Epithelial cell of prostate (primary cell): ENCODE measurements around the gene EHBP1.

Experiments
- DNase-seq: peaks from one replicate; pipeline ENCODE4 v3.0.0-alpha.2; 2011; ENCODE audit warnings: low read depth, low spot score
- H3K27ac ChIP-seq: fragments of 450-650 bp; 2 replicates; pipeline ENCODE4 v1.5.1; 2017; ENCODE audit warnings: mild to moderate bottlenecking

EHBP1 gene

DNA sequence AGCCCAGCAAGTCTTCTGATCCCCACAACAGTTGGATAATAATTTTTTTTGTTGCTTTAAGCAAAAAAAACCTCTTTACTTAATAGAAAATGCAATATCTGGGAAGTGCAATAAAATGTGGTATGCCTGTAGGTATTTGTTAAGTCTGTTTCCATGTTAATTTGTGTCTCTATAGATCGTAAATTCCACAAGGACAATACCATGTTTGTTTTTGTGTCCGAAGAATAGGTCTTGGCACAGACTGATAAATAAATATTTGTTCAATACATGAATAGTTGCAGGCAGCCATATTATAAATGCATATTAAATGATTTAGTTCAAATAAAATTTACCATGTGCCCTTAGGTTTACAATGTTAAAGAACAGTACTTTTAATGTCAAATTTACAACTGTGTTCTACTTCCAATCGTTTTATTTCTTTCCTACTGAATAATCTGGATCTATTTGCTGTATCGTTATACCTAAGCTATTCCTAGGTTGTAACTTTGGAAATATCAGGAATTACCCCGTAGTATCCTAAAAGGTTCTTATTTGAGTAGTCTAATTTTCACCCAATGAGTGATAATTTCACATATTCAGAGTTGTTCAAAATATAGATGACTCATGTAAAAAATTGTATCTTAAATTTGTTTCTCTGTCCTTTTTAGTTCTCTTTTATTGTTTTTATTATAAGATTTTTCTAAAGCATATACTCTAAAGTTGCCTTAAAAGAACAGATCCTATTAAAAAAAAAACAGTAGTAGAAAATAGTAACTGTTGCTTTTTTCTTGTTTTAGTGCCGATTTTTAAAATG lies 151.8 kb downstream of the EHBP1 start:
- H3K27ac ChIP-seq: no peak overlapping the region
- no peak for DNase-seq

DNA sequence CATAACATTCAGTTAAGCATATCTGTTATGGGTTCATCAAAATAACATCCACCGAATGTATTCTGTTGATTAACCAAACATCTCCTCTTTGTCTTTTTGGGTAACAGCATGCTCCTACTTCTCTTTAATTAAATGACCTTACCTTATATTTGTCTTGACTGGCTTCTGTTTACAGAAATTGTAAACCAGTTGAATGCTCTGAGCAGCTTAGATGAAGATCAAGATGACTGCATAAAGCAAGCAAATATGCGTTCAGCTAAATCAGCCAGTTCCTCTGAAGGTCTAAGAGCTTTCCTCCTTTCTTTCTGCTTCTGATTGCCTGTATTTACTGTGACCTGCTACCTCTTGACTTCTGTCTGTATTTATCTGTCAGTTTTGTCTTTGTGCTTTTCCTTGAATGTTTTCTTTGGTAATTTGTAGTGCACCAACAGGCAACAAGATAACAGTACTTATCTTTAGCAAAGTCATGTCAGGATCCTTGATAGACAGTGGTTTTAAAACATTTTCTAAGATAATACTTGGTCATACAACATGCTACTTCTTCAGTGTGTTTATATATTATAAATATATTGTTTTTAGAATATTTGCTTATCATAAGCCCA lies 152.8 kb downstream of the EHBP1 start:
- no peak for DNase-seq
- H3K27ac ChIP-seq: no peak overlapping the region

DNA sequence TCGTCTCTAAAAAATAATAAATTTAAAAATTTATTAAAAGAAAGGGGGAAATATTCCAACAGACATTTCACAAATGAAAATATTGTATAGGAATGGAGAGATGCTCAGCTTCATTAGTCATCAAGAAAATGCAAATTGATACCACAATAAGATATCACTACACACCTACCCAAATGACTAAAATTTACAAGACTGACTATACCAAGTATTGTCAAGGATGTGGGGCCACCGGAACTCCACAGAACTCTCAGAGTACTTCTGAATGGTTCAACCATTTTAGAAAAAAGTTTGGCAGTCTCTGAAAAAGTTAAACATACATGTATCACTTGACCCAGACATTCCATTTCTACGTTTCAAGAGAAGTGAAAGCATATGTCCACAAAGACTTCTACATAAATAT lies 163.4 kb downstream of the EHBP1 start:
- no peak overlapping the region for H3K27ac ChIP-seq
- no peak for DNase-seq

DNA sequence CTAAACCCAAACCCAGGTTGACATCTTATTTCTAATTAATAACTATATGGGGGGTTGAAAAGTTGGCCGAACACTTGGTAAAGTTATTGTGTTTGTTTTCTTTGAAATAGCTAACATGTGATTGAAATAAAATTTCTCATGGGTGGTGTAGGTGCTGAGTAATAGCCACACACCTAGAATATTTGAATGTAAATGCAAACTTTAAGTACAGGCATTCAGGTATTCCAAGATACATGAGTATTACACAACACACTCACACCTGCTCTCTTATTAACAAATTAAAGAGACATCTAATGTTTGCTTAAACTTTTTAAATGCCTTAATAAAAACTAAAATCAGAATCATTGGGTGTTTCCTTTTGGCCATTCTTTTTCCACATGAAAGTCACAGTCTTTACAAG lies 165.5 kb downstream of the EHBP1 start:
- no peak for DNase-seq
- peak overlapping the region; percentile 54 for H3K27ac ChIP-seq

- H3K27ac ChIP-seq: peak overlapping the region; percentile 54
- DNase-seq: peak; percentile 18
Observed at GRCh38 chr2:62871506-62871905, 166.0 kb downstream of the EHBP1 start.

DNA sequence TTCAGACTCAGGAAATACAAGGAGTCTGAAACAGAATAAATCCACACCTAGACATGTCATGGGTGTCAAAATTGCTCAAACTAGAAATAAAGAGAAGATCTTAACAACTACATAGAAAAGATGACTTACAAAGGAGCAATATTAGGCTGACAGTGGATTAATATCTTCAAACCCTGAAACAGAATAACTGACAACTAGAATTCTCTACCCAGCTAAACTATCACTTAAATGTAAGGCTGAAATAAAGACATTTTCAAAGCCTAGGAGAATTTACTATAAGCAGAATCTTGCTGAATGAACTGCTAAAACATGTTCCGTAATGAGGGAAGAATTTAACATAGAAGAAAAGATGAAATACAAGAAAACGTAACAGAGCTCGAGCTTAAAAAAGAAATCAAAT lies 168.1 kb downstream of the EHBP1 start:
- no peak overlapping the region for H3K27ac ChIP-seq
- no peak for DNase-seq

GRCh38 chr2:62874881-62875383 lies 169.4 kb downstream of the EHBP1 start:
- H3K27ac ChIP-seq: no peak overlapping the region
- no peak for DNase-seq

- DNase-seq: no peak
- H3K27ac ChIP-seq: peak overlapping the region; percentile 3
Observed at GRCh38 chr2:62881162-62881795, 175.8 kb downstream of the EHBP1 start.

DNA sequence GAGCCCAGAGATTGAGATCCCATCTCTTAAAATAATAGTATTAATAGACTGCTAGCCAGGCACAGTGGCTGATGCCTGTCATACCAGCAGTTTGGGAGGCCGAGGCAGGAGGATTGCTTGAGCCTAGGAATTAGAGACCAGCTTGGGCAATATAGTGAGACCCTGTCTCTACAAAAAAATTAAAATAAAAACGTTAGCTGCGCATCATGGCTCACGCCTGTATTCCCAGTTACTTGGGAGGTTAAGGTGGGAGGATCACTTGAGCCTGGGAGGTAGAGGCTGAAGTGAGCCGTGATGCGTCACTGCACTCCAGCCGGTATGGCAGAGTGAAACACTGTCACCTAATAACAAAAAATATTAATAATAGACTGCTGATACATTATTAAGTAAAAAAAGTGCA lies 178.1 kb downstream of the EHBP1 start:
- no peak overlapping the region for H3K27ac ChIP-seq
- DNase-seq: no peak

DNA sequence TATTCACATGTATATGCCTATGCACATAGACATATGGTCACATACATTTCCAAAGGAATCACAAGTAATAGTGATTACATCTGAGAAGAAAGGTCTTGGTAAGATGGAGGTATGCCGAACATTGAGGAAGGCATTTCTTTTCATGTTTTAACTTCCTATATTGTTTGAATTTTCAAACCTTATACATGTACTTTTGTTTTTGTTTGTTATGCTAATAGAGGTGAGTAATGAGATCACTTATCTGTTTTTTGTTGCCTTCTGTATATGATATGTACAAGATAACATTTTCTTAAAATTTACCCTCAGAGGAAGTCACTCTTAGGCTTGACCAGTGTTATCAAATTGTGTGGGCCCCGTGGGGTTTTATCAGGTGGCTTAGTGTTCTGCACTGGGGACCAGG lies 178.6 kb downstream of the EHBP1 start:
- no peak overlapping the region for H3K27ac ChIP-seq
- no peak for DNase-seq

- no peak overlapping the region for H3K27ac ChIP-seq
- no peak for DNase-seq
Observed at GRCh38 chr2:62884514-62884913, 179.0 kb downstream of the EHBP1 start.

DNA sequence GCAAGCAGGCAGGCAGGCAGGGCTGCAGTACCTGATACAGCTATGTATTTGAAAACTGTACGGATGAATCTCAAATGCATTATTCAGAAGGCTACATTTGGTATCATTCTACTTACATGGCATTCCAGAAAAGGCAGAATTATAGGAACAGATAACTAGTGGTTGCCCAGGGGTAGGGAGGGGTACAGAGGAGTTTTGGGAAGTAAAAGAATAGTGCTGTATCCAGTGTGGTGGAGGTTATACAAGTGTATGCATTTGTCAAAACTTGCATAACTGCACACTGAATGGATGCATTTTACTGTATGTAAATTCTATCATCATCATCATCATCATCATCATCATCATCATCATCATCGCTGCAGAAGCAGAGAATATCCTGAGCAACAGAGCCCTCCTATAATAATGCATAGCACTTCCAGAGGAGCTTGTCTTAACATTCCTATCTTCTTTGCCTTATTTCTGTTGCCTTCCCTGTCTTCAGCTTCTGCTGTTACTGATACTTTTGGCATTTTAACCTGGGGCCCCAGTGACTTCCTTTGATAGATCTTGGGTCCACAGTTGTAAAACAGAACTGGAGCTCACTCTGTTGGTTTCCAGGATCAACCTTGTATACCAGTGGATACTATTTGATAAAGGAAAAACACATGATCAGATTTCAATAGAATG lies 189.6 kb downstream of the EHBP1 start:
- DNase-seq: no peak
- peak overlapping the region; percentile 47 for H3K27ac ChIP-seq

GRCh38 chr2:62895632-62896009 lies 190.1 kb downstream of the EHBP1 start:
- peak overlapping the region; percentile 47 for H3K27ac ChIP-seq
- DNase-seq: peak; percentile 10

GRCh38 chr2:62897187-62897827 lies 191.8 kb downstream of the EHBP1 start:
- DNase-seq: no peak
- no peak overlapping the region for H3K27ac ChIP-seq

DNA sequence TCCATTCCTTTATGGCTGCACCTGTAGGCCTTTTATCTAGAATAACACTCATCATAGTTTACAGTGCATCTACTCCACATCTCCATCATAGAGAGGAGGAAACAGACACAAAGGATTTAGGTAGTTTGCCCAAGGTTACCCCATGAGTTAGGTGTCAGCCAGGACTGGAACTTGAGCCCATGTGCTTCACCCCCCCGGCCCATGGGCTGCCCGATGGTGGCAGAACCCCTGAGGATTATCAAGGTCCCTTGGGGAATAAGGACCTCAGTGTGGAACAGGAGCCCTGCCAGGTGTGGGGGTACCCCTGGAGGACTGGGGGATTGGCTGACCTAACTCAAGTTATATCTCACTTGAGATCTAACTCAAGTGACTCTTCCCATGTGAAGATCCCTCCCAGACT lies 198.8 kb downstream of the EHBP1 start:
- H3K27ac ChIP-seq: no peak overlapping the region
- no peak for DNase-seq

DNA sequence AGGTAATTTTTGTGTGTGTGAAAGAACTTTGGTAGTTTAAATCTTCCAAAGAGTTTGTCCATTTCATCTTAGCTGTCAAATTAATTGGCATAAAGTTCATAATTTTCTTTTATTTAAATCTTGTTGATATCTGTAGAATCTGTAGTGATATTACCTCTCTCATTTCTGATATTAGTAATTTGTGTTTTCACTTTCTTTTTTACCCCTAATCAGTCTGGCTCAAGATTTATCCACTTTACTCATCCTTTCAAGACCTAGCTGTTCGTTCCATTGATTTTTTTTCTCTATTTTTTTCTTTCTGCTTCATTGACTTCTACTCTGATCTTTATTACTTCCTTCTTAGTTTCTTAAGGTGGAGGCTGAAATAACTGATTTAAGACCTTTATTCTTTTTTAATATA lies 202.6 kb downstream of the EHBP1 start:
- H3K27ac ChIP-seq: no peak overlapping the region
- DNase-seq: no peak

DNA sequence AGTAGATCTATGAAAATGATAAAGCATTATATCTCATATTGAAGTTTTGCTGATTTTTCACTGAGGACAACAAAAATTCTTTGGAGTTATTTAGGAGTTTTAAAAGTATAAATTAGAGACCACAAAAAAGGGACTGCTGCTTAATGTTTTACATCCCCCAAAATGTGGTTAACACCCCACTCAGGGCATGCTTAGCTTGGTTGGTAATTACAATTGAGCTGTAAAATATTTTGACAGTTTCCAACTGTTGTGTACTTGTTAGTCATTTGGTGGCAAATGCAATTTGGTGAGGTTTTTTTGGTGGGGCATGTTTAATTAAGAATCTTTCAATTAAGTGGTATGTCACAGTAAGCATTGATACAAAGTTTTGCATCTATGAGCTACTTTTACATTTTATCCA lies 207.8 kb downstream of the EHBP1 start:
- no peak overlapping the region for H3K27ac ChIP-seq
- no peak for DNase-seq

- no peak overlapping the region for H3K27ac ChIP-seq
- no peak for DNase-seq
Observed at GRCh38 chr2:62919041-62919440, 213.5 kb downstream of the EHBP1 start.

DNA sequence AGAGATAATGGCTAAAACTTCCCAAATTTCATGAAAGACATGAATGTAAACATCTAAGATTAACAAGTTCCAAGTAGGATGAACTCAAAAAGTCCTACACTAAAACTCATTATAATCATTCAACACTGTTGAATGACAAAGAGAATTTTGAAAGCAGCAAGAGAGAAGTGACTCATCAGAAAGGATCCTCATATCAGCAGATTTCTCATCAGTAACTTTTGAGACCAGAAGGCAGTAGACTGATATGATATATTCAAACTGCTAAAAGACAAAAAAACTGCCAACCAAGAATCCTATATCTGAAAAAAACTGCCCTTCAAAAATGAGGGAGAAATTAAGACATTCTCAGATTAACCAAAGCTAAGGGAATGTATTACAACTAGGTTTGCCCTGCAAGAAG lies 214.6 kb downstream of the EHBP1 start:
- no peak overlapping the region for H3K27ac ChIP-seq
- no peak for DNase-seq

DNA sequence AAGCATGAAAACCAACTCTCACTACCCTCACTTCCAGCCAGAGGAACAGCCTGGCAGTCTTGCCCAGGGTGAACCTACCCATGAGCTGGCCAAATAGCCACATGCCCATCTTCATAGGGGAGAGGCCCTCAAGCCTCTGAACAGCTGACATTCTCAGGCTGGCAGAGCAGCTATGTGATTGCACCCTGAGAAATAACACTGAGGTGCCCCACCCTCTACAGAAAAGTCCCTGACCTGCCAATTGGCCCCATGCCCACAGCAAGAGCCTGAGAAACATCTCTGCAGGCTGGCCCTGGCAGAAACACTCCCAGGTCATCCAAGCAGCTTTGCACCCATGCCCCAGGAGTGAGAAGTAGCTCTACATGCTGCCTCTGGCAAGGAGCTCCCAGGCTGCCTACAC lies 217.7 kb downstream of the EHBP1 start:
- no peak overlapping the region for H3K27ac ChIP-seq
- peak; percentile 6 for DNase-seq
